K562 (cell line): Measurements from ENCODE around the gene GABRB2. TPM values are rescaled to one million over a fixed set of nuclear protein-coding genes. Genes with fewer than 3 reads are reported as not detected.

Source experiments
- ATAC-seq: fragments of 200-7000 bp; cut with Tn5 transposase; 3 replicates; pipeline ENCODE4 v1.9.1; 2020; ENCODE audit warnings: moderate library complexity
- BruUV-seq: library from RNA; stranded (reverse); fragments of 400-500 nt; replicated peaks from 2 replicates; lab custom pipeline; 2021; lab: Mats Ljungman, UMichigan
- CTCF ChIA-PET: fragments of 300-600 bp; formaldehyde crosslinking; extraction: SDS; loops from one replicate; lab custom pipeline; 2021; ENCODE audit warnings: low intra/inter-chr PET ratio; lab: Yijun Ruan, JAX
- POLR2A ChIA-PET: fragments of 300-600, 350-650 bp; sonication (Branson Sonifier 250); formaldehyde crosslinking; extraction: SDS; loops from one replicate; lab custom pipeline; 2021; ENCODE audit warnings: antibody characterized with exemption, inconsistent platforms; lab: Yijun Ruan, JAX
- DNase-seq, 4 experiments: peaks; one replicate each; pipeline versions ENCODE4 v3.0.0 to v3.0.0-alpha.2; 2011 to 2018; ENCODE audit warnings: low spot score in 3 of 4, mixed read lengths in 3 of 4; ENCODE audit errors: extremely low read depth in 1 of 4
- FAIRE-seq: peaks from 2 replicates; lab custom pipeline; 2011; peaks lifted over from hg19 to GRCh38; lab: Jason Lieb, UNC
- H2AFZ ChIP-seq: 2 replicates; pipeline ENCODE4 v1.6.0; 2011; ENCODE audit warnings: low read depth, low read length, control low read depth, inconsistent platforms
- H3K27ac ChIP-seq: fragments of 200-600 bp; 3 replicates; pipeline ENCODE4 v1.8.0; 2011; ENCODE audit warnings: low read depth, mild to moderate bottlenecking, control low read depth, inconsistent platforms, low read length, moderate library complexity, mixed read lengths; ENCODE audit errors: extremely low read depth
- H3K27me3 ChIP-seq, 2 experiments: fragments of 300-600 bp in 1 of 2; 2 replicates in 1 of 2; 3 replicates in 1 of 2; pipeline versions ENCODE4 v1.6.0 to v1.8.0; 2011; ENCODE audit warnings: inconsistent platforms in 2 of 2, low read length in 2 of 2, mild to moderate bottlenecking in 1 of 2, mixed read lengths in 1 of 2, moderate library complexity in 1 of 2; ENCODE audit not compliant: control insufficient read depth in 2 of 2, insufficient read depth in 2 of 2
- H3K36me3 ChIP-seq: fragments of 300-600 bp; 3 replicates; pipeline ENCODE4 v1.8.0; 2011; ENCODE audit warnings: mild to moderate bottlenecking, low read length, inconsistent platforms; ENCODE audit not compliant: control insufficient read depth, insufficient read depth
- H3K4me1 ChIP-seq, 2 experiments: fragments of 200-600 bp in 1 of 2; replicated peaks in 1 of 2; 2 replicates in 1 of 2; 3 replicates in 1 of 2; pipeline versions ENCODE4 v1.5.1 to v1.8.0; 2011; ENCODE audit warnings: inconsistent platforms in 2 of 2, low read length in 2 of 2, mild to moderate bottlenecking in 1 of 2, mixed read lengths in 1 of 2, moderate library complexity in 1 of 2; ENCODE audit not compliant: control insufficient read depth in 2 of 2, insufficient read depth in 2 of 2
- H3K4me2 ChIP-seq: 2 replicates; pipeline ENCODE4 v1.6.1; 2011; ENCODE audit warnings: low read length, control low read depth, inconsistent platforms, mixed read lengths; ENCODE audit not compliant: insufficient read depth
- H3K4me3 ChIP-seq: fragments of 200-600 bp; sonication (generic), shearing (Covaris generic); 2 replicates; pipeline ENCODE4 v1.5.1; 2016; ENCODE audit warnings: control low read depth, inconsistent platforms
- H3K79me2 ChIP-seq: fragments of 200-600 bp; 3 replicates; pipeline ENCODE4 v1.8.0; 2011; ENCODE audit warnings: low read length, inconsistent platforms; ENCODE audit not compliant: control insufficient read depth, insufficient read depth
- H3K9ac ChIP-seq, 2 experiments: 2 replicates each; pipeline versions ENCODE4 v1.6.0 to v1.6.1; 2011; ENCODE audit warnings: low read depth in 2 of 2, low read length in 2 of 2, control low read depth in 1 of 2, inconsistent platforms in 1 of 2, mild to moderate bottlenecking in 1 of 2, mixed read lengths in 1 of 2; ENCODE audit not compliant: insufficient read depth in 1 of 2
- H3K9me1 ChIP-seq: one replicate; pipeline ENCODE4 v1.6.0; 2011; ENCODE audit warnings: inconsistent platforms, mild to moderate bottlenecking, low read length, moderate library complexity; ENCODE audit not compliant: control insufficient read depth, insufficient read depth
- H3K9me3 ChIP-seq: replicated peaks from 2 replicates; pipeline ENCODE4 v1.5.1; 2011; ENCODE audit warnings: low read depth, low read length, inconsistent platforms; ENCODE audit not compliant: control insufficient read depth, insufficient read depth
- H4K20me1 ChIP-seq: replicated peaks from 2 replicates; pipeline ENCODE4 v1.6.1; 2011; ENCODE audit warnings: low read length, inconsistent platforms, mixed read lengths; ENCODE audit not compliant: control insufficient read depth, insufficient read depth
- CREM ChIP-seq: IDR thresholded peaks from 2 replicates; pipeline ENCODE4 v1.6.1; 2014; ENCODE audit warnings: antibody characterized with exemption, low read depth
- ELF4 ChIP-seq: fragments of 450-650 bp; formaldehyde crosslinking; IDR thresholded peaks from 2 replicates; pipeline ENCODE4 v1.4.0; 2022; ENCODE audit warnings: missing genetic modification characterization
- EP300 ChIP-seq: IDR thresholded peaks from 2 replicates; pipeline ENCODE4 v1.6.1; 2012; ENCODE audit warnings: low read length, improper control_type of control experiment
- KAT7 ChIP-seq: sonication (generic); formaldehyde crosslinking; IDR thresholded peaks from 2 replicates; pipeline ENCODE4 v1.8.0; 2022; ENCODE audit warnings: missing genetic modification reagents, mild to moderate bottlenecking, borderline replicate concordance
- NR2C1 ChIP-seq, 2 experiments: fragments of 450-650 bp; IDR thresholded peaks; 2 replicates each; pipeline ENCODE4 v1.6.1; 2017; ENCODE audit warnings: mild to moderate bottlenecking in 2 of 2, antibody characterized with exemption in 1 of 2, inconsistent platforms in 1 of 2, missing compliant biosample characterization in 1 of 2, missing genetic modification characterization in 1 of 2
- PHB2 ChIP-seq: fragments of 450-650 bp; IDR thresholded peaks from 2 replicates; pipeline ENCODE4 v1.6.1; 2017; ENCODE audit warnings: low read depth
- SIRT6 ChIP-seq: IDR thresholded peaks from one replicate; pipeline ENCODE4 v1.6.1; 2012; ENCODE audit warnings: low read depth, mild to moderate bottlenecking, control low read depth, inconsistent platforms, low read length, moderate library complexity
- SRSF7 ChIP-seq: fragments of 200-400 bp; formaldehyde crosslinking; optimal IDR thresholded peaks from 2 replicates; pipeline ENCODE3; 2017; ENCODE audit warnings: mild to moderate bottlenecking, low read depth, low read length
- WHSC1 ChIP-seq: IDR thresholded peaks from one replicate; pipeline ENCODE4 v1.6.1; 2012; ENCODE audit warnings: low read length, control low read depth, inconsistent platforms
- ZNF197 ChIP-seq: fragments of 200-800 bp; sonication (Bioruptor generic); IDR thresholded peaks from 2 replicates; pipeline ENCODE4 v1.6.1; 2016; ENCODE audit warnings: low read depth, missing genetic modification characterization, missing compliant biosample characterization
- WGBS: fragments of 100-300 bp; shearing (Covaris generic); methylation state at CpG from one replicate; pipeline ENCODE4 v1.1.6; 2016; ENCODE audit warnings: low coverage, mixed read lengths; ENCODE audit not compliant: insufficient coverage; ENCODE audit errors: missing lambda C conversion rate; 5-methylcytosine and 5-hydroxymethylcytosine counted together
- in situ Hi-C: fragments of 300-500 bp; cut with MboI; formaldehyde crosslinking; loops from 4 replicates; pipeline ENCODE4 v1.15.0; 2018; ENCODE audit warnings: inconsistent platforms, mixed read lengths
- intact Hi-C: fragments of 100-400 bp; cut with micrococcal nuclease; formaldehyde crosslinking; loops from 2 replicates; pipeline ENCODE4 v1.14.2; 2022
- polyA plus RNA-seq, 8 experiments: library from polyadenylated mRNA; depleted of rRNA in 4 of 8; stranded (reverse) in 5 of 8; unstranded in 3 of 8; fragments of >200 nt; fragmentation: Nextera tagmentation in 2 of 8; fragmentation: Illumina TruSeq in 1 of 8; extraction: Ambion mirVana in 2 of 8; extraction: Trizol in 1 of 8; gene quantifications; 2 replicates each; pipeline versions ENCODE4 v1.2.1 to v1.2.3, GENCODE V29; 2011 to 2014; ENCODE audit warnings: inconsistent platforms in 1 of 8, missing spikeins in 1 of 8
- total RNA-seq, 7 experiments: library from RNA; depleted of rRNA in 6 of 7; stranded (reverse); fragments of >200 nt in 6 of 7; fragmentation: Illumina TruSeq in 2 of 7; extraction: Trizol in 2 of 7; gene quantifications; 2 replicates each; pipeline versions ENCODE4 v1.2.1 to v1.2.3, GENCODE V29; 2011 to 2021; ENCODE audit warnings: low replicate concordance in 1 of 7
- TF ChIP-seq, protein P1 (sequence below): sonication (generic); formaldehyde crosslinking; IDR thresholded peaks from 2 replicates; pipeline ENCODE4 v1.8.0; 2022; ENCODE audit warnings: mild to moderate bottlenecking, missing genetic modification reagents
- TF ChIP-seq, protein P2 (sequence below): IDR thresholded peaks from 3 replicates; pipeline ENCODE4 v1.6.1; 2011; ENCODE audit warnings: borderline replicate concordance, mild to moderate bottlenecking; ENCODE audit not compliant: insufficient read length, insufficient read depth
- TF ChIP-seq, protein P3 (sequence below), 2 experiments: fragments of 450-650 bp in 1 of 2; sonication (generic) in 1 of 2; formaldehyde crosslinking in 1 of 2; IDR thresholded peaks in 1 of 2; conservative IDR thresholded peaks in 1 of 2; 2 replicates each; pipeline versions ENCODE4 v1.6.1 to v1.8.1; 2016 to 2023; ENCODE audit warnings: mild to moderate bottlenecking in 2 of 2, moderate library complexity in 2 of 2, inconsistent platforms in 1 of 2, missing genetic modification reagents in 1 of 2

The GABRB2 gene
- total and polyA plus RNA-seq, 9 of the 15 experiments (the other 6 are each of a cell fraction or from before 2014, with no cell fraction given) = not detected

DNA sequence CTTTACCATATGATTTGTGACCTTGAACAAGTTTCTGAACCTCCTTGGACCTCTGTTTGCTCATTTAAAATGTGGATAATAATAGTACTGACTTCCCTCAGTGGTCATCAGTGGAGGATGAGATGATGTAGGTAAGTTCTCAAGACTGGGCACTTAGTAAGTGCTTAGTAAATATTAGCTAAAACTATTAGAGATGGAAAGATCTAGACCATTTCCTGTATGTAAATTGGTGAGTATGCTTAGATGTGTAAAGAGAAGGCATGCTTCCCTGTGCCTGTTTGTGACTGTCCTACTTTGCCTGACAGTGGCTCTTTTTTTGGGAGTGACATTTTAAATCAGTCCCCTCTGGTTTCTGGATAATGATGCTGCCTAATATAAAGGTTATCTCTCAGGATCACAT is 288.1 kb downstream of the GABRB2 start:
- no peaks in the 10 kb centered on the region for H3K36me3 ChIP-seq
- POLR2A ChIA-PET = no interaction called here

DNA sequence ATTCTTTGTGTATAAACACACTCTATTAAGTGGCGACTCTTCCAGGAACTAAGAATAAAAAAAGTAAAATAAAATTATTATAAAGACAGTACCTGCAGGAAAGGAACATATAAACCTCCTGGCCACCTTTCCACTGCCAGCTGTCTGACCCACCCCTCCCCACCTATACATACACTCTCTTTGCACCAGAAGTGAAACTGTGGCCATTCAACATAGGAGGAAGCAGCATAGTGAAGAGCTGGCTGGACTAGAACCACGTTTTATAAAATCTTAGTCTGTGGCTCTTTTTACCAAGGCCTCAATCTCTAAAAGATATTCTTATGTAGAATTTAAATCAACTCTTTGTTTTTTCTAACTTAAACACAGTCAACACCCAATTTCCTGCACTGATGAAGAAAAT is 289.6 kb downstream of the GABRB2 start:
- in situ Hi-C loops = no loop called here
- ChIA-PET POLR2A (no interaction called here), CTCF (no interaction called here)
- Histone ChIP-seq H3K9ac (no peak overlapping the region), H2AFZ (no peak overlapping the region), H3K4me1 (no peaks in the 10 kb centered on the region), H3K9me3 (no peaks in the 10 kb centered on the region), H3K27ac (no peak overlapping the region), H4K20me1 (no peaks in the 10 kb centered on the region), H3K36me3 (no peaks in the 10 kb centered on the region), H3K9me1 (no peaks in the 10 kb centered on the region), H3K27me3 (no peaks in the 10 kb centered on the region), H3K4me3 (no peak overlapping the region), H3K79me2 (no peaks in the 10 kb centered on the region), H3K4me2 (no peak overlapping the region)
- 0% methylated on average over 2 of the region's 2 CpGs for WGBS
- no peak for DNase-seq
- BruUV-seq = no TSS peak
- TF ChIP-seq ELF4 (CRISPR knock-in tag) (no peak), NR2C1 (IDR thresholded peaks at IDR 0.05) (no peak), NR2C1 (tag; IDR thresholded peaks at IDR 0.05) (no peak), EP300 (no peak), PHB2 (no peak), ZNF197 (CRISPR knock-in tag) (no peak), CREM (no peak), SIRT6 (no peak), WHSC1 (no peak), KAT7 (CRISPR knock-in tag) (no peak), SRSF7 (no peak)
- TF ChIP-seq, protein P1, sequence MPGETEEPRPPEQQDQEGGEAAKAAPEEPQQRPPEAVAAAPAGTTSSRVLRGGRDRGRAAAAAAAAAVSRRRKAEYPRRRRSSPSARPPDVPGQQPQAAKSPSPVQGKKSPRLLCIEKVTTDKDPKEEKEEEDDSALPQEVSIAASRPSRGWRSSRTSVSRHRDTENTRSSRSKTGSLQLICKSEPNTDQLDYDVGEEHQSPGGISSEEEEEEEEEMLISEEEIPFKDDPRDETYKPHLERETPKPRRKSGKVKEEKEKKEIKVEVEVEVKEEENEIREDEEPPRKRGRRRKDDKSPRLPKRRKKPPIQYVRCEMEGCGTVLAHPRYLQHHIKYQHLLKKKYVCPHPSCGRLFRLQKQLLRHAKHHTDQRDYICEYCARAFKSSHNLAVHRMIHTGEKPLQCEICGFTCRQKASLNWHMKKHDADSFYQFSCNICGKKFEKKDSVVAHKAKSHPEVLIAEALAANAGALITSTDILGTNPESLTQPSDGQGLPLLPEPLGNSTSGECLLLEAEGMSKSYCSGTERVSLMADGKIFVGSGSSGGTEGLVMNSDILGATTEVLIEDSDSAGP (CRISPR knock-in tag) = no peak
- TF ChIP-seq, protein P2, sequence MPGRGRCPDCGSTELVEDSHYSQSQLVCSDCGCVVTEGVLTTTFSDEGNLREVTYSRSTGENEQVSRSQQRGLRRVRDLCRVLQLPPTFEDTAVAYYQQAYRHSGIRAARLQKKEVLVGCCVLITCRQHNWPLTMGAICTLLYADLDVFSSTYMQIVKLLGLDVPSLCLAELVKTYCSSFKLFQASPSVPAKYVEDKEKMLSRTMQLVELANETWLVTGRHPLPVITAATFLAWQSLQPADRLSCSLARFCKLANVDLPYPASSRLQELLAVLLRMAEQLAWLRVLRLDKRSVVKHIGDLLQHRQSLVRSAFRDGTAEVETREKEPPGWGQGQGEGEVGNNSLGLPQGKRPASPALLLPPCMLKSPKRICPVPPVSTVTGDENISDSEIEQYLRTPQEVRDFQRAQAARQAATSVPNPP = no peak
- no peak for FAIRE-seq
- ATAC-seq = no peak
- intact Hi-C loops = no loop called here

More for the DNA sequence above, 288.1 kb downstream of the GABRB2 start:
- CTCF ChIA-PET = no interaction called here
- Histone ChIP-seq H3K27ac (no peak overlapping the region), H3K79me2 (no peaks in the 10 kb centered on the region), H3K4me1 (no peaks in the 10 kb centered on the region), H3K9ac (no peak overlapping the region), H3K4me3 (no peak overlapping the region), H2AFZ (no peak overlapping the region), H3K27me3 (no peaks in the 10 kb centered on the region)
- no TSS peak for BruUV-seq
- intact Hi-C loops = no loop called here
- FAIRE-seq (no peak), DNase-seq (no peak)
- TF ChIP-seq, protein P3, sequence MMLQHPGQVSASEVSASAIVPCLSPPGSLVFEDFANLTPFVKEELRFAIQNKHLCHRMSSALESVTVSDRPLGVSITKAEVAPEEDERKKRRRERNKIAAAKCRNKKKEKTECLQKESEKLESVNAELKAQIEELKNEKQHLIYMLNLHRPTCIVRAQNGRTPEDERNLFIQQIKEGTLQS (IDR thresholded peaks at IDR 0.05) = no peak
- TF ChIP-seq, protein P3 (CRISPR knock-in tag; conservative IDR thresholded peaks at IDR 0.05) = no peak
- TF ChIP-seq, all 486 proteins: peak for 0
- Histone ChIP-seq H3K9me3 (no peaks in the 10 kb centered on the region), H4K20me1 (no peaks in the 10 kb centered on the region), H3K9me1 (no peaks in the 10 kb centered on the region), H3K4me2 (no peak overlapping the region)
- no peak for ATAC-seq
- in situ Hi-C loops = no loop called here
